GM19239 (cell line): ENCODE data around the gene KRT3.

ENCODE experiments used
- DNase-seq: peaks from one replicate; pipeline ENCODE4 v3.0.0; 2011; ENCODE audit warnings: low spot score; ENCODE audit not compliant: insufficient read length
- FAIRE-seq: peaks from 2 replicates; lab custom pipeline; 2011; peaks lifted over from hg19 to GRCh38; lab: Jason Lieb, UNC

The KRT3 gene

DNA sequence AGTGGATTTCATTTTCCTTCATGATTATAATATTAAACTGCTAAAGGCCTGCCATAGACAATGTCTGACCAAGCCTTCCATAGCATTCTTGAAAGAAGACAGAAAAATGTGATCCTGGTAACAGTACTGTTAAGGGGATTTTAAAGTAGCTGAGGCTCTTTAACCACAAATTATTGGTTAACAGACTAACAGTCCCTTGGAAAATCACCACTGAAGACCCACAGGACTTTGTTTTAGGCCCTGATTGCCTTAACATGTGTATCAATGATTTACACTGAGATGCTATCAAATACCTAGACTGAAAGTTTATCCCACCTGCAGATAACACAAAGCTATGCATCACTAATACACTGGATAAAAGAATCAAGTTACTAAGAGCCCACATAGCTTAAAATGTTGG is 32.2 kb upstream of the KRT3 start:
- FAIRE-seq (no peak), DNase-seq (no peak)

DNA sequence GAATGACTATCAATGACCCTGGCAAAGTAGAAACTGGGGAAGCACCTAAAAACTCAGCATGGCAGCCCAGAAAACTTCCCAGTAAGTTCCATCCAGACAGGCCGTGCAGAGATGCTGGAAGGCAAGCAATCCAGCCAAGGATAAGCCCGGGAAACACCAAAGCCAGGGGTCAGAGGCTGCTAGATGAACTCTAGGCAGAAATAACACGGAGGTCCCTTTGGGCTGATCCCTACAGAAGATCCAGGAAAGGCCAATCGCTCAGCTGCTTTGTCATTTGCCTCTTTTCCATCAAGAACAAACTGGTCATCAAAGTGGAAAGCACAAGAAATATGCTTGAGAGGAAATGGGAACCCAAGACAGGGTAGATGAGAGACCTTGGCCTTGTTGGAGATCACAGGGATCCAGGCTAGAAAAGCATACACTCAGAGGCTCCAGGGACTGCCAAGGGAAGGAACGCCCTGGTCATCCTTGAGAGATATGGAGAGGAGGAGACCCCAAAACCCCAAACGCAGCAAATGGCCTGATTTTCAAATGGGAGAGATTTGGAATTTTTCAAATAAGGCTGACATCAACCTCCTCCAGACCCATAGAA is 31.7 kb upstream of the KRT3 start:
- FAIRE-seq (no peak), DNase-seq (no peak)

DNA sequence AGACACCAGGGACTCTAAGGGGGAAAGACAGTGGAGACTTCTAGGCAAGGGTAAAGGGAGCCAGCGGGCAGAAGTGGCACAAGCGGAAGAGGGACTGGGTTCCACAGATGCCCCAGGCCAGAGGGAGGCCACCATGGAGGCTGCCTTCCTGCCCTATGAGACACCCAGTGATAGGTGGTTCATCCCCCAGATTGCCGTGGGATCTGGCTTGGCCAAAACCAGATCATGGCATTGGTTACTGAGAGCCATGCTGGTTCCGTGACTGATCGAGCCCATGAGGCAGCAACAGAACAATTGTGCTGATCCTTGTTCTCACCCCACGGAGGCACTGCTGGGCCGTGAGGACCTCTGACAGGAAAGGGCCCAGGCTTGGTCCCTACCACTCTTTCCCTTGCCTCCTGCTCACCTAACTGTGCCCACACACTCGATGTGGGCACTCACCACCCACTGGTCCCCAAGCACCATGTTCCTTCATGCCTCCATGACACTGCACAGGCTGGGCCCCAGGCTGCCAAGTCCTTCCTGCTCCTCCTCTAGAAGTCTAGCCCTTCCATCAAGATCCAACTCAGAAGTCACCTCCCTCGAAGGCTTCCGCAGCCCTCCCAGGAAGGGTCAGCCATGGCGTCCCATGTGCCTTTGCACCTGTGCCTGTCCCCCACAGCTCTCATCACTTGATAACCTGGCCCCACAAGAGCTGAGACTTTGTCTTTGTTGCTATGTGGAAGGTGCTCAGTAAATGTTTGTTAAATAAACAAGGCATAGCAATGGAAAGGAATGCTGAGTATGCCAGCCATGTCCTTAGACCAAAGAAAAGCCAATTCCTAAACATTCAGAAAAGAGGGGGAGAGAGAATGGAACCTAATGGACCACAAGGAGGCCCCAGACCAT is 30.9 kb upstream of the KRT3 start:
- FAIRE-seq (no peak), DNase-seq (no peak)

DNA sequence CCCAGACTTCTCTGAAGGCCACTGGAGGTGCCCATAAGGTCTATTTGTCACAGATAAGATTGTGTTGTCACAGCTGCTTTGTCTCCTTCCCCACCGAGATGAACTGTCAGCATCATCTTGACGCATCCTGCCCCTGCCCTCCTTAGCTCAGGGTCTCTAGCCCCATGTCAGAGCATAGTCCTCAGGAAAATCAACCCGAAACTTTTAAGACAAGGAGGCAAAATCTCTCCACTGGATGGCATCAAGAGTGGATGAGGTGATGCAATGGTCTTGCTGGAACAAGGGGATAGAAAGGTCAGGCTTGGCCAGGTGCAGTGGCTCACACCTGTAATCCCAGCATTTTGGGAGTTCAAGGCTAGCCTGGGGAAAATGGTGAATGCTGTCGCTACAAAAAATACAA is 30.0 kb upstream of the KRT3 start:
- no peak for DNase-seq
- FAIRE-seq: no peak

DNA sequence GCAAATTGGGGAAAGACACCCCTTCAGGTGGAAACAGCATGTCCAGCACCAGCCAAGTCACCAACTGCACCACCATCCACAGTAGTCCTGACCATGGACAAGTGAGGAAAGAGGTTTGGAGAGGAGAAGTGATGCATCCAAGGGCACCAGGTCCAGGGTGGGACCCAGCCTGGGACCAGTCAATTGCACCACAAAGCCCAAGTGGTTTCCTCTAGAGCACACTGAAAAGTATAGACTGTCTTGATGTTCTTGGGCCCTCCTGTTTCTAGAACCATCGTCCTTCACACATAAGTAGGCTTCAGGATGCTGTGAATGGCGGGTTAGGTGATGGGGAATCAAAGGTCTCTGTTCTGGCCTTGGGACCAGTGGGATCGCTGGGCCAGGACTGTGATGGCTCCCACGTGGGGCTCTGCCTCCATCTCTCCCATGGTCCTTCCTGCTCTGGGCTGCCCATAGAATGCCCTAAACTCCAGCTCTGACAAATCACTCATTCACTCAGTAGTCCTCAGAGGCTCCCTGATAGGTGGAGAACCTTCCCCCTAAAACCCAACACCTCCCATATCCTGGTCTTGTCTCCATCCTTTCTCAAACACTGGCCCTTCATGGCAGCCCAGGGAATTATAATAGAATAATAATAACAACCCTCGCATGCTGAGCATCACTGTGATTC is 29.0 kb upstream of the KRT3 start:
- DNase-seq: no peak
- no peak for FAIRE-seq

DNA sequence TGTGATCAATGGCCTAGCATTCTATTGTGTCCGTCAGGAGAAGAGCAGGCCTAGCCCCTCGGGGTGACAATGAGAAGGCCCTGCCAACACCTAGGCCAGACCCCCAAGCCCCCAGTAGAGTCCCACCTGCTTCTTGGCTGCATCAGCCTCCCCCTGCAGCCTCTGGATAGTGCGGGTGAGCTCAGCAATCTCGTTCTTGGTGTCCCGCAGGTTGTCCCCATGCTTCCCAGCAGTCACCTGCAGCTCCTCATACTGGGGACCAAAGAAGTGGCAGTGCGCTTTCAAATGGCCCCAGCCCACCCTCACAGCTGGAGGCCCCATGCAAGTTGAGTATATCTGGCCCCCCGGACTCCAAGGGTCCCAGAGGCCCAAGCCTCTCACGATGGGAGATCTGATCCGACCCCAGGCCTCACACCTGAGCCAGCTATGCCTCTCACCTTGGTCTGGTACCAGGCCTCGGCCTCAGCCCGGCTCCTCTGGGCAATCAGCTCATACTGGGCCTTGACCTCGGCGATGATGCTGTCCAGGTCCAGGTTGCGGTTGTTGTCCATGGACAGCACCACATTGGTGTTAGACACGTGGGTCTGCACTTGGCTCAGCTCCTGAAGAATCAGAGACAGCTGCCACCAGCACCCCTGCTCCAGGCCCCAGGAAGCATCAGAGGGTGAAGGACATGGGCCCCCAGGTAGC is 28.0 kb upstream of the KRT3 start:
- no peak for FAIRE-seq
- DNase-seq: no peak

DNA sequence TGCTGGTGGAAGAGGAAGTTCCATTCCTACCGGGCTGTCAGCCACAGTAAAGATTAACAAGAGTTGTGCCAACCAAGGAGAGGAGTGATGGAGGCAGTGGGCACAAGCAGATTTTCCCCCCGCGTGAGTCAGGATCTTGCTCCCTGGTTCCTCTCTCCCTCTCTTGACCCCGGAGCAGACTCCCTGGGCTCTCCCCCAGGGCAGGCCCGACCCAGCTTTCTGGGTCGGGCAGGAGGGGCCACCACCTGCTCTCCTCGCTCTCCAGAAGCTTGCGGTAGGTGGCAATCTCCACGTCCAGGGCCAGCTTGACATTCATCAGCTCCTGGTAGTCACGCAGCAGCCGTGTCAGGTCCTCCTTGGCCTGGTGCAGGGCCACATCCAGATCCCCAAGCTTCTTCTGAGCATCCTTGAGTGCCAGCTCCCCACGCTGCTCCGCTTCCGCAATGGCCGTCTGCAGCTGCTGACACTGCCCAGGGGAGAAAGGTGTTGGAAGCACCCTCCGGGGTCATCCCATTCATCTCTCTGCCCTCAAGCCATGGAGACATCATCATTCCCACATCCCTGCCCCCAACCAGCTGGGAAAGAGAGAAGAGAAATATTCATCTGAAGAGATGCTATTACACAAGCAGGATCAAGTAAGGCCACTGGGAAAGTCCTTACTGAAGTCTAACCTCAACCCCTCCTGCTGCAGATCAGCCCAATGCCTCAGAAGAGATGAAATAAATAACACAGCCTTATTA is 27.0 kb upstream of the KRT3 start:
- DNase-seq (no peak), FAIRE-seq (no peak)

DNA sequence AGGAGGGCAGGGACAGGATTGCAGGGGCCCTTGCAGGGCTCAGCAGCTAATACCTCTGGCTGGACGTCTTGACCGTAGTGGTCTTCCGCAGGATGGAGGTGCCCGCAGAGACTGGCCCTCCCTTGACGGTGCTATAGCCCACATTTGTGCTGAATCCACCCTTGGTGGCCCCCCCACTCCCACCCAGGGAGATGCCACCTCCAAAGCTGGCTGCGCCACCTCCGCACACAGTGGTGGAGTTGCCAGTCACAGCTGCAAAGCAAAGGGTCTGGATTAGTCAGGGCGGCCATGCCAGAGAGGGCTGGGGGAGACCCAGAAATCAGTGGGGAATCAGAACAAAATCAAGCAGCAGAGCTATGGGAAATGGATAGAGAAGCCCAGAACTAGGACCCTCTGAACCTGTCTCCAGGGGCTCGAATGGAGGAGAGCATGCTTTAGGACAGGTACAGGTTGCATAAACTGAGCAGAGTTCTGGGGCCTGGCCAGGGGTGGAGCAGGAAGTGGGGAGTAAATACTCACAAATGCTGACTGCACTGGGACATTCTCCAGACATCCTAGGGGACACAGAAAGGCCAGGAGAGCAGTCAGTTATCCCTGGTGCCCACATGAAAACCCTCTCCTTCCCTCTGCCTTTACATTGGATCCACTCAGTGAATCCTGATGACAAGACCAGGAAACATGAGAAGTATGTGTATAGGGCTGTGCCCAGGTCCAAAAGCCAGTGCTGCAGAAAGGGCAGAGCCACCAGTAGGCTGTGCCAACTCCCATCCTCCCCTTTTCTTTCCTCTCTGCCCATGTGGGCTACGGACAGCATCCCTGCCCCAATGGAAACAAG is 26.1 kb upstream of the KRT3 start:
- no peak for DNase-seq

DNA sequence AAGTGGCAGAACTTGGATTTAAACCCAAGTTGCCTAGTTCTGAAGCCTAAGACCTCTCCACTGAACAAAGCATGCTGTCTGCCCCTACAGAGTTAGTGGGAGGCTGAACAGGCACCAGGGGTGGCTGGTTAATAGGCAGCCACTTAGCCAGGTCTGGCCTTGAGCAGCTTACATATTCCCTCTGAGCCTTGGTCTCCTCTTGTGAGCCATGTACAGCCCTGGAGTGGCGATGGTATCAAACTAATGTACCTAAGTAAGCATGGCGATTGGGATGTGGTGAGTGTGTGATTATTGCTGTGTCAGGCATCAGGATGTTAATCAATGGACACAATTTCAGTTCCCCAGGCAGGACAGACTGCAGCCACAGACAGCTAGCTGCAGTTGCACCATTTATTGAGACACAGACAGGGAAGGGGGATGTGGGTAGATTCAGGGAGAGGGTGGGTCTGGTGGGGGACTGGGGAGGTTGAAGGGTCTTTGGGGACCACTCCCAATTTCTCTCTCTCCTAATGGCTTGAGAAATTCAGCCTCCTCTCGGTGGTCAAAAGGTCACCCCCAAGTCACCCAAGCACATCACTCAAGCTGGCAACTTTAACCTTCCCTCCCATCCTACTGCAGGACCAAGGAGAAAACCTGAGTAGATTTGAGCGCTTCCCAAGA is 25.3 kb upstream of the KRT3 start:
- FAIRE-seq (no peak), DNase-seq (no peak)

More for the DNA sequence above, 26.1 kb upstream of the KRT3 start:
- no peak for FAIRE-seq

DNA sequence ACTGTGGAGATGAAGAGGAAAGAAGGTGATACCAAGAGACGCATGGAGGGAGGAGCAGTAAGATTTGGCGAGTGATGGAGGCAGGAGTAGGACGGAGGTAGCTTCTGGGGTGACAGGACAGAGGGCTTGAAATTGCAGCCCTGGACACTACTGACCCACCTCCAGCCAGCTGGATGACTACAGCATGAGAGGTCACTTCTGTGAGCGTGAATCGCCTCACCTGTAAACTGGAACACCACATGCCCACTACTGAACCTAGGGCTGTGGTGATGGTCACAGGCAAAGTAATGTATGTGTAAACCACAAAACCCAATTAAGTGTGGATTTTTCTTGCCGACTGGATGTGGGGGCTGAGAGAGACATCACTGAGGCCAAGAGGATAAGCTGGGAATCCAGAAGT is 24.6 kb upstream of the KRT3 start:
- FAIRE-seq (no peak), DNase-seq (no peak)

DNA sequence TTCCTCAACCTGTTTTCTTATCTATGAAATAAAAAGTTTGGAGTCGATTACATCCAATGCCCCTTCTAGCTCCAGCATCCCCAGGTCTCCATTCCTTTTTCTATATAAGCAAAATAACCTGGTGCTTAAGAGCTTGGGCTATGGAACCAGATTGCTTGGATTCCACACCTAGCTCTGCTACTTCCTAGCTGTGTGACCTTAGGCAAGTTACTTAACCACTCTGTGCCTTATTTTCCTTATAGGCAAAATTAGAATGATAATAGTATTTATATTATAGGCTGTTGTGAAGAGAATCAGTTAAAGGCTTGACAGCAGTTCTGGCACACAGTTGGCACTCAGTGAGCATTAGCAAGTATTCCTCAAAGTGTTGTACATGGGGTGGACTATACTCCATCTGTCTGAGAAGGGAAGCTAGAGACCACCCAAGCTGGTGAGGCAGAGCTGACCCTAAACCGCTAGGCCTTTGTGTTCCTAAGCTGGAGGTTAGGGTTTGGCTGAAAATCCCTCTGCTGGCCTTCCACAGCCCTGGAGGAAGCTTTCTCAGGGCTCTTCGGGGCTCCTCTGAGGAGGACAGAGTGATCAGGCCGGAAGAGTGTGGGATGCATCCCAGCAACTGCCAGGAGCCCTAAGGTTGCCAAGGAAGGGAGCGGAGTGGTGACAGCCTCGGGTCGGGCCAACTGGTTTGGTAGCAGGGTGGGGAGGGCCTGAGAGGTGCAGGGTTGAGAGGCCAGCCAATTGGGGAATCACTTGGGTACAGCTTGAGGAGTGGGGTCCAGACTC is 24.0 kb upstream of the KRT3 start:
- no peak for FAIRE-seq

DNA sequence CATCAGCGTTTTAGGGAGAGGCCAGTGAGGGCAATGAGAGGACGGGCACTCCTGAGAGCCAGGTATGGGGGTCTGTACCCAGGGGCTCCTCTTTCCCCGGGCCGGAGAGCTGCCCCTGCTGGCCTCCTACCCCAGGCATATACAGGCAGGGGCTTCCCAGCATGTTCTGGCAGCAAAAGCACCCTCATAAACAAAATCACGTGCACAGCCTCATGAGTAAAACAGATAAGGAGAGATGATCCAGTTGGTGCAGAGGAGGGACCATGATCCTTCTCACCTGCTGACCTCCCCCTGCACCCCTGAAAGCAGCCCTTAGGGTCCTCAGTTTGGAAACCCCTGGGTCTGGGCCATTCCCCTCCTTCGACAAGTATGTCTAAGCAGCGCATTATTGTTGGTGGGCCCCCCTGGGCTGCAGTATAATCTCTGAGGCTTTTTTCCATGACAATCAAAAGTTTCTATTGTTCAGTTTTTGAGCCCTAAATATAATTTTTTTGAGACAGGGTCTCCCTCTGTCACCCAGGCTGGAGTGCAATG is 23.0 kb upstream of the KRT3 start:
- DNase-seq (no peak), FAIRE-seq (no peak)

More for the DNA sequence above, 24.0 kb upstream of the KRT3 start:
- DNase-seq: no peak

DNA sequence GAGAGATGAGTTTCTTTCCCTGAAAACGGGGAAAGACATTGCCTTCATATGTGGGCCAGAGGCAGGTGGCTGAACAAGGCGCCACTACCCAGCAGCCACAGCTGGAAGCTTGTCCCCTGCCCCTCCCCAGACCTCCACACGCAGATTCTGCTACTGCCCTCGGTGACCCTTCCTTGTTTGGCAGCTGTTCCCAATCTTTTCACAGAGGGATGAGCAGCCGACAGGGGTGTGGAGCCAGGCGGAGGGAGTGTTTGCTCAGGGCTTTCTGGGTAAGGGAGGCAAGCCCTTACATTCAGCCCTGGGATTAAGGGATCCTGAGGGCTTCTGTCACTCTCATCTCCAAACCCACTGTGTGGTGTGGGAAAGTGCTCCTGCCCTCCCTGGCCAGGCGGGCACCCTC is 22.5 kb upstream of the KRT3 start:
- FAIRE-seq (no peak), DNase-seq (no peak)

DNA sequence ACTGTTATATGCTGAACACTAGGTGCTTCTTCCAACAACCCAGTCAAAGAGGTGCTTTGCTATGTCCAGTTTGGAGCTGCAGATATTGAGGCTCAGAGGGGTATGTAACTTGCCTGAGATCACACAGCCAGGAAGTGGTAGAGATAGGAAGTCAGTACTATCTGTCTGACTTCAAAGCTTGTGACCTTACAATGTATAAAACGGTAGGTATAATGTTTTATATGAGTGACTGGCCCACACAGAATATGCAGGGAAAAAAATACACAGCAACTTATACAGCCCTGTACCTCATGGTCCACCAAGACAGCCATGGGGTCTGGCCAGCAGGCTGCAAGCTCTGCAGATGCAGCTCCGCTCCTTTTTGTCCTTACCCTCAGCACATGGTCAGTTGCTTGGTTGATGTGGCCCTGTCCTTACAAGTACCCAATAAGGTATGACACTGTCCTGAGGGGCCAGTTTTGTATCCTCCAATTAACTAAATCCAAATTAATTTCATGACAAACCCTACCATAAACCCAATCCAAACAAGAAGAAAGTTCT is 21.9 kb upstream of the KRT3 start:
- no peak for FAIRE-seq
- DNase-seq: no peak

DNA sequence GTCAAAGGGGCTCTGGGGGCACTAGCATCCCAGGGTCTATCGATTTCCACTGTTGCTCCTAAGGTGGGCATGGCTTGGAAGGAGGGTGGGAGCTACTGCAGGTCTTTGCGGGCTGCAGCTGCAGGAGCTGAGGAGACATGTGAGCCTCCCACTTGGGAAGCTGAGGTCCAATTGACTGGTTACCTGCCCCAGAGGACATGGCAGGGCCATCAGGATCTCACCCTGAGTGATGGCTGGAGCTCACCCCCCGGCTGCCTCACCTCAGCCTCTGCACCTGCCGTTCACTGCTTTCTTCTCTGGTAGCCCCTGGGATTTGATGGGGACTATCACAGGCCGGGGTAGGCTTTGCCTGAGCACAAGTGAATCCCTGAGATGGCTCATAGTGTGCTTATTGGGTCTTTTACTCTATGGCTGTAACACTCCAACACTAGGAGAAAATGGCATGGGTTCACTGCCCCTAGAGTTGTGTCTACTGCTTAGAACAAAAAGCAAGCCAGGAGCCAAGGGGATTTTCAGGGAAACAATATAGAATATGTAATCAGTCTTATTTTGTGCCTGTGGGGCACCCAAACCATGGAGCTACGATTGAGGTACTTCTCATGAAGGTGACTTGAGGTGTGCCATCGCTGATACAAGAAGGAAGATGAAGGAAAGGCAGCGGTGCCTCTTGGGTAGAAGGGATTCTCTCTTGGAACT is 21.2 kb upstream of the KRT3 start:
- no peak for FAIRE-seq

DNA sequence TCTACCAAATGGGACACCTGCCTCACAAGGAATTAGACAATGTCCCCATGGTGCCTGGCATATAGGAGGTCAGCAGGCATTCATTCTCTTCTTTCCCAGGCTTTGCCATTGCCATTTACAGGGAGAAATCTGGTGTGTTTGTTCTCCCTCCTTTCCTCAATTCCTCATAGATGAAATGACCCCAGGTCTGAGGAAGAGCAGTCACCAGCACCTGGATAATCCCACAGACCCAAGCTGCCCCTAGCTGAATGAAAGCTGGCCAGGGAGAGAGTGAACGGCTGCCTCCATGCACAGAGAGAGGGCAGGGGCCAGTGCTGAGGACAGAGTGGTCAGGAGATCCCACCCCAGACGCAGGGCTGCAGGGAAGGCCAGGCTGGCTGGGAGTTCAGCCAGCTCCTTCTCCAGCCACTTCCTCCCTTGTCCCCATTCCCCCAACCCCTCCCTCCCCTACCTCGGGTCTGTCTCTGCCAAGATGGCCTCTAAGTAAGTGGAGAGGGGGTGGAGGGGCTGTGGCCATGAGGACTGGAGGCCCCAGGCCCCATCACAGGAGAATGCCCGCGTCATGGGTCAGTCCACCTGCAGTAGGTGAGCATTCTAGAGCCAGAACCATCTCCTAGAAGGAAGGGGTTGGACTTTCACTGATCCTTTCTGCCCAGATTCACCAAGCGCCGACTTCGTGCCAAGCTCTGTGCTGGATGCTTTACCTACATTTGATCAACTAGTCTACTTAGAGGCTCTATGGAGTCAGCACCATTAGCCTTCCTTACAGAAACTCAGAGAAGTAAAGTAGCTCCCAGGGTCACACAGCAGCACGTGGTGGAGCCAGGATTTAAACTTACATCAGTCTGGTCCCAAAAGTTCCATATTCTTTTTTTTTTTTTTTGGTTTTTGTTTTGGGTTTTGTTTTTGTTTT is 20.0 kb upstream of the KRT3 start:
- no peak for FAIRE-seq
- DNase-seq: no peak

More for the DNA sequence above, 21.2 kb upstream of the KRT3 start:
- no peak for DNase-seq
